GM18499 (cell line): ENCODE results near the gene GEMIN2.
A peak's percentile ranks its signal among the peaks of the same experiment; 100 is the strongest.
"Not testable (repeated sequence)": the region's sequence is repeated elsewhere in the genome, so short reads cannot be mapped to it uniquely, and the experiment has no call there.

ENCODE experiments used
- ATAC-seq: cut with Tn5 transposase; IDR thresholded peaks from one replicate; pipeline ENCODE4 v1.9.1; 2021; ENCODE audit warnings: moderate number of reproducible peaks; ENCODE audit not compliant: insufficient read depth, unreplicated experiment

Gene GEMIN2

DNA sequence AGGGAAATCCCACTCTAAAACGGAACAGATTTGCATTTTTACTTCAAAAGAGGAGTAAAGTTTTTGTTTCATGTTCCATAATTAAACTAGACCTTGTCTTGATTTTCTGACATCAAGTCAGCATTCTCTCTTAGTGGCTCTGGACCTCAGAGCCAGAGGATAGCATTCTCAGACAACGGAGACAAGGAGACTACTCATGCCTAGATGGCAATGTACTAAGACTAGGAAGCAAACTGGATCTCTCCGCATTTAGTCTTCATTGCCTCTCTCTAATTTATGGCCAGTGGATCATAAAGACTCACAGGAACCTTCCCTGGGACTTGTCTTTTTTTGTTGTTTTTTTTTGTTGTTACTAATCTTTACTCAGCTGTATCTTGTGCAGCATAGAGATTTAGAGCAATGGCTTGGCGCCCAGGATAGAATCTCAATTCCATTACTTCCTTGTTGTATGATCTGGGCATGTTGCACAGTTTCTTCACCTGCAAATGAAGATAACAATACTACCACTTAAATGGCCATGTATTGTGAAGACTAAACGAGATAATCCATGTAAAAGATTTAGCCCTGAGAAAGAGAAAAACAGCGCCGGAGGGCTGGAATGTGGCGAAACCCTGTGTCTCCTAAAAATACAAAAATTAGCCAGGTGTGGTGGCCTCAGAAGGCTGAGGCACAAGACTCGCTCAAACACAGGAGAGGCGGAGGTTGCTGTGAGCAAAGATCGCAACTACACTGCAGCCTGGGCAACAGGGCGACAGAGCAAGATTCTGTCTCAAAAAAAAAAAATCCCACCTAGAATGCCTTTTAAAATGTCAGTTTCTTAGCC, 4.0 kb upstream of the GEMIN2 start:
- ATAC-seq: no peak

- no peak for ATAC-seq
Measured at GRCh38 chr14:39113685-39114072, 444 bp upstream of the GEMIN2 start.

GRCh38 chr14:39122330-39123138, 8.4 kb downstream of the GEMIN2 start:
- no peak for ATAC-seq

DNA sequence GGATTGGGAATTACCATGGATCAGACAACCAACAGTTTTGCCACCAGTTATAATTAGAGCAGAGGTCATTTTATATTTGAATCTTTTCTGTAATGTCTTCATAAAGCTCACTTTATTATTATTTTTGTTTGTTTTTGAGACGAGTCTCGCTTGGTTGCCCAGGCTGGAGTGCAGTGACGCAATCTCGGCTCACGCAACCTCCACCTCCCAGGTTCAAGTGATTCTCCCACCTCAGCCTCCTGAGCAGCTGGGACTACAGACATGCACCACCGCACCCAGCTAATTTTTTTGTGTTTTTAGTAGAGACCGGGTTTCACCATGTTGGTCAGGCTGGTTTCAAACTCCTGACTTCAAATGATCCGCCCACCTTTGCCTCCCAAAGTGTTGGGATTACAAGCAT, 23.7 kb downstream of the GEMIN2 start:
- not testable (repeated sequence) for ATAC-seq

GRCh38 chr14:39138440-39138839, 24.3 kb downstream of the GEMIN2 start:
- no peak for ATAC-seq

- ATAC-seq: no peak
Measured at GRCh38 chr14:39140170-39140569, 26.0 kb downstream of the GEMIN2 start.

GRCh38 chr14:39141623-39142022, 27.5 kb downstream of the GEMIN2 start:
- ATAC-seq: not testable (repeated sequence)

DNA sequence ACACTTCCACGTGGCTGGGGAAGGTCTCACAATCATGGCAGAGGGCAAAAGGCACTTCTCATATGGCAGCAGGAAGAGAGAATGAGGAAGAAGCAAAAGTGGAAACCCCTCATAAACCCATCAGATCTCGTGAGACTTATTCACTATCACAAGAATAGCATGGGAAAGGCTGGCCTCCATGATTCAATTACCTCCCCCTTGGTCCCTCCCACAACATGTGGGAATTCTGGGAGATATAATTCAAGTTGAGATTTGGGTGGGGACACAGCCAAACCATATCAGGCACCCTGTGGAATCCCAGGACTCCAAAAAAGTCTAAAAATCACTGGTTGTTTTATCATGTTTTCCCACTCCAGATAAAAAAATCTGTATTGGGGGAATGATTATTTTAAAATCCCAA, 29.1 kb downstream of the GEMIN2 start:
- ATAC-seq: not testable (repeated sequence)

DNA sequence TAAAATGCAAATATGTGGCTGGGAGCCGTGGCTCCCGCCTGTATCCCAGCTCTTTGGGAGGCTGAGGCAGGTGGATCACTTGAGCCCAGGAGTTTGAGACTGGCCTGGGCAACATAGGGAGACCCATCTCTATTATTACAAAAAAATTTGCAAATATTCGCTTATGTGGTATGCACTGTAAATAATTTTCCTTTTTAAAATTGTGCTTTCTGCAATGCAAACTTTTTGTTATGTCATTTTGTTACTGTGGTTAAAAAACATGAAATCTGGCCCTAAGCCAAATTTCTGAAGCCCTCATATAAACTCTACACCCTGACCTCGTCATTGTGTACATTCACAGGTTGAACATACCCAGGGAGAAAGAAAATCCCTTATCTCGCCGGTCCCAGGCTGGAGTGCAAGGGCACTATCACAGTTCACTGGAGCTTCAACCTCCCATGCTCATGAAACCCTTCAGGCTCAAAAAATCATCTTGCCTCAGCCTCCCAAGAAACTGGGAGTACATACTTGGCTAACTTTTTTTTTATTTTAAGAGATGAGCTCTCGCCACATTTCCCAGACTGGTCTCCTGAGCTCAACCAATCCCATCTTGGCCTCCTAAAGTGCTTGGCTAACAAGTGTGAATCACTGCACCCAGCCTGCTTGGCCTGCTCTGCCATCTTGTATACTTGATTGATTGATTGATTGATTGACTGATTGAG, 31.3 kb downstream of the GEMIN2 start:
- ATAC-seq: no peak

- no peak for ATAC-seq
Measured at GRCh38 chr14:39154594-39155189, 40.6 kb downstream of the GEMIN2 start.

DNA sequence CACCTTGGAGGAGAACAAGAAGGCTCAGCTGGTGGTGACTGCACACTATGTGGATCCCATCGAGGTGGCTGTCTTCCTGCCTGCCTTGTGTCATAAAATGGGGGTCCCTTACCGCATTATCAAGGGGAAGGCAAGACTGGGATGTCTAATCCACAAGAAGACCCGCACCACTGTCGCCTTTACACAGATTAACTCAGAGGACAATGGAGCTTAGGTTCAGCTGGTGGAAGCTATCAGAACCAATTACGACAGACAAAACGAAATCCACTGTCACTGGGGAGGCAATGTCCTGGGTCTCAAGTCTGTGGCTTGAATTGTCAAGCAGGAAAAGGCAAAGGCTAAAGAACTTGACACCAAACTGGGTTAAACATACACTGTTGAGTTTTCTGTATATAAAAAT, 43.4 kb downstream of the GEMIN2 start:
- no peak for ATAC-seq

GRCh38 chr14:39158222-39158858, 44.2 kb downstream of the GEMIN2 start:
- ATAC-seq: no peak

GRCh38 chr14:39160494-39160893, 46.4 kb downstream of the GEMIN2 start:
- no peak for ATAC-seq

- ATAC-seq: not testable (repeated sequence)
Measured at GRCh38 chr14:39167797-39168320, 53.7 kb downstream of the GEMIN2 start.

GRCh38 chr14:39168591-39168990, 54.5 kb downstream of the GEMIN2 start:
- ATAC-seq: no peak

- ATAC-seq: no peak
Measured at GRCh38 chr14:39169541-39169900, 55.4 kb downstream of the GEMIN2 start.

GRCh38 chr14:39173198-39173597, 59.1 kb downstream of the GEMIN2 start:
- ATAC-seq: no peak

- peak; percentile 88 for ATAC-seq
Measured at GRCh38 chr14:39174560-39175444, 60.7 kb downstream of the GEMIN2 start, which contains the start of gene PNN. Gene PNN (plus strand): TSS chr14:39175254. CDS start chr14:39175280, 26 bp downstream.
